GM18526 (cell line): ENCODE results near the gene C1orf174.
A peak's percentile ranks its signal among the peaks of the same experiment; 100 is the strongest.

Experiments used
- POLR2A ChIP-seq: IDR thresholded peaks from 3 replicates; pipeline ENCODE4 v1.6.1; 2011; ENCODE audit not compliant: insufficient read length; ENCODE audit errors: extremely low read depth

C1orf174 gene

GRCh38 chr1:3900150-3900968, at the start of gene C1orf174:
C1orf174 (minus strand) TSS chr1:3900272; CDS start chr1:3900186, 86 bp downstream.
- peak; percentile 58 for TF ChIP-seq POLR2A

DNA sequence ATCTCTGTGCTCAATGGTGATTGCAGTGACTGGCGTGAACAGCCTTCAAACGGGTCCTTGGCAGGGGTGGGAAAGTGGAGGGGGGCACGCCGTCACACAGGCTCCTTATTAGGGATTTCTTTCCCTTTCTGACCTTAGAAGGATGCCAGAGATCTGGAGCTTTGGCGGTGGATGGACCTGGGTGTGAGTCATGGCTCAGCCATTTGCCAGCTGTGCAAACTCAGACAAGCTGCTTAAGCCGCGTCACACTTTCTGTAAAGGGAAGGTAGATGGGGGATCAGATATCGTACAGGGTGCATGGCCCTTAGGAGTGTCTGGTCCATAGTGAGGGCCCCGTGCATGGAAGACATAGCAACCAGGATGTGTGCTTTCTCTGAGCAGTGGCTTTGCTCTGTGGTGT, 48.3 kb upstream of the C1orf174 start:
- no peak for TF ChIP-seq POLR2A

- TF ChIP-seq POLR2A, result no peak
Measured at GRCh38 chr1:3945916-3946840, 46.1 kb upstream of the C1orf174 start.

DNA sequence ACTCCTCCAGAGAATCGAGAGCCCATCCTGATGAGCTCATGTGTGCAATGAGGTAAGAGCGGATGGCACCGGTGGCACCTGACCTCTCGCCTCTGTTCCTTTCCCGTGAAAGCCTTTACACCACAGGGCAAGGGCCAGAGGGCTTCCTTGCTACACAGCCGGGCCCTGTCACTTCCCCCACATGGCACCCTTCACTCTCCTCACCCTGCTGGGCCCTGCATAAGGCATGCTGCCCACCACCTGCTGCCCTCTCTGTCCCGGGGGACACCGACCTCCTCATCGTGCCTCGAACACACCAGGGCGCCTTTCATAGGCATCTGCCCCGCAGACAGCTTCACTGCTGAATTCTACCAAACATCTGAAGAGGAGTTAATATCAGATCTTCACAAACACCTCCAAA, 45.1 kb upstream of the C1orf174 start:
- TF ChIP-seq POLR2A, result no peak

DNA sequence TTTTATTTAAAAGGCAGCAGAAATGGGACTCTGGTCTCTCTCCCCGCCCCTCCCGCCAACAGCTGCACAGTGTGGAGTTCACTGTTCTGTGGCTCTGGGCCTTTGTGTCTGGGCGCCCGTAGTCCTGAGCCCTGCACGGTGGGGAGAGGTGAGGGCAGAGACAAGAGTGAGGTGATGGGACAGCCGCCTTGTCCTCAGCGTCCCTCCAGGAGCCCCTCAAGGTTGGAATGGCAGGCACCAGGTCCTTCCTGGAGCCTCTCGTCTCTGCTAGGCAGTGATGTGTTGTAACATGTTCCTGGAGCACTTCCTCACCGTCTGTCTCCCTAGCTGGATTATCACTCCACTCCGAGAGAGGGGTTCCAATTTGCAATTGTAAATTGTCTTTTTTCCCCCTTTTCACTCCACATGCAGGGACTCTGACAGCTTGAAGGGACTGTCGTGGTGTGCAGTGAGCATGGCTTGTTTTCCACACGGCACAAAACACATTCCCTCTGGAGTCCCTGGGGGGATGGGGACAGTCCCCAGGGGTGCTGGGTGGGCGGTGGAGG, 44.6 kb upstream of the C1orf174 start:
- no peak for TF ChIP-seq POLR2A

- no peak for TF ChIP-seq POLR2A
Measured at GRCh38 chr1:3943806-3944577, 43.9 kb upstream of the C1orf174 start.

DNA sequence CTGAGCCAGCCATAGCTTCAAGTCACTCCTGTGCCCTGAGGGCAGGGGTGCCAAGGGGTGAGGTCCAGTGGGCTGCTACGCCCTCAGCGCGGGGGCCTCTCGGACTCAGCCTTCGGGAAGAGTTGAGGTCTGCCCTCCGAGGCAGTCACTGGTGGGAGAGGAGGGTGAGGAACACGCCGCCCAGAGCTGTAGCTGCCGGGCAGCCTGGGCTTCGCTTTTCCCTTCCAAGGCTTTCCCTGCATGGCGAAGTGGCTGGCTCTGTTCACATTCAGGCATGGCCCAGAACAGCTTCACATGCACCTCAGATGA, 43.0 kb upstream of the C1orf174 start:
- TF ChIP-seq POLR2A, result no peak

DNA sequence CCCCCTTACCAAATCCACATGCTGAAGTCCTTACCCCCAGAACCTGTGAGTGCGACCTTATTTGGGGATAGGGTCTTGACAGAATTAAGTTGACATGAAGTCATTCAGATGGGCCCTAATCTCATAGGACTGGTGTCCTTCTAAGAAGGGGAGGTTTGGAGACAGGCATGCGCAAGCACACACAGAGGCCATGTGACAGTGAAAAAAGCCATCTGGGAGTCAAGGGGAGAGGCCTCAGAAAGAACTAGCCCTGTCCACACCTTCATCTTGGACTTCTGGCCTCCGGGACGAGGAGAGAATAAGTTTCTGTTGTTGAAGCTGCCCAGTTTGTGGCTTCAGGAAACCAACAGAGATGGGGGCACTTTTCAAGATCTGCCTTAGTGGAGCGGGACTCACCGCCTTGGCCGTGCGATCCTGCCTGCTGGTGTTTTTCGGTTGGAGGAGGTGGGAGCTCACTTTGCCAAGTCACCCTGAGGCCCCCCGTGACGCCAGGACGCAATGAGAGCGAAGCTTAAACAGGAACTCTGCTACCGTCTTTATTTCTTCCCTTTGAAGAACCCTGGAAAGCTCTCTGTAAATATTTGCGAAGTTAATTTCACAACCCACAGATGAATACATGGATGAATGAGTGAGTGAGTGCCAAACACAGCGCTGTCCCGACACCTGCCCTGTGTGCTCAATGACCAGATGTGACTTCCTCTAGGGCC, 42.5 kb upstream of the C1orf174 start:
- no peak for TF ChIP-seq POLR2A

- no peak for TF ChIP-seq POLR2A
Measured at GRCh38 chr1:3940754-3941345, 40.8 kb upstream of the C1orf174 start.

DNA sequence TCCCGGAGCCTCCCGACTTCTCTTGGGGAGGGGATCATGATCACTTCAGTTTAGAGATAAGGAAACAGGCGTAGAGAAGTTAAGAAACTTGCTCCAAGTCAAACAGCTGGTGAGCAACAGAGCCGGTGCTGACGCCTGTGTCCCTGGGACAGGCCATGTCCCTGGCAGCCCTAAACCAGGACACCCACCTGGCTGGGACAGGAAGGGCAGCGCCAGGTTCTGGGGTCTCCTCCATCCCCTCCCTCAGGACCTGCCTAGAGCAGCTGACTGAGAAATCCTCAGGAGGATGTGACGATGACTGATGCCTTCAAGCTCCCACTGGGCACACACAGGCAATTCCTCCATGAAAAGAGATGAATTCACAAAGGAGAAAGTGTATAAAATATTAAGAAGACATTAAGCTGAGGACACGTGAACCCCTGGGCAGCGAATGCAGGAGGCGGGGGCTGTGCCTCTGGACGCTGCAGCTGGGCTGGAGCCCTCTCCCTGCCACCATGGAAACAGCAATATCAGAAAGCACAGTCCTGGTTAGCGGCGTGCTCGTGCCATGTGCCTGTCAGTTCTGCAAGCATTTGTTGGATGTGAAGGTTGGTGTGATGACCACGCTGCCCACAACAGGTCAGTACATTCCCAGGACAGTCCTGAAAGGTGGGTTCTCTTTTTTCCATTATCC, 40.1 kb upstream of the C1orf174 start:
- TF ChIP-seq POLR2A, result no peak

GRCh38 chr1:3939242-3940080, 39.4 kb upstream of the C1orf174 start:
- no peak for TF ChIP-seq POLR2A

DNA sequence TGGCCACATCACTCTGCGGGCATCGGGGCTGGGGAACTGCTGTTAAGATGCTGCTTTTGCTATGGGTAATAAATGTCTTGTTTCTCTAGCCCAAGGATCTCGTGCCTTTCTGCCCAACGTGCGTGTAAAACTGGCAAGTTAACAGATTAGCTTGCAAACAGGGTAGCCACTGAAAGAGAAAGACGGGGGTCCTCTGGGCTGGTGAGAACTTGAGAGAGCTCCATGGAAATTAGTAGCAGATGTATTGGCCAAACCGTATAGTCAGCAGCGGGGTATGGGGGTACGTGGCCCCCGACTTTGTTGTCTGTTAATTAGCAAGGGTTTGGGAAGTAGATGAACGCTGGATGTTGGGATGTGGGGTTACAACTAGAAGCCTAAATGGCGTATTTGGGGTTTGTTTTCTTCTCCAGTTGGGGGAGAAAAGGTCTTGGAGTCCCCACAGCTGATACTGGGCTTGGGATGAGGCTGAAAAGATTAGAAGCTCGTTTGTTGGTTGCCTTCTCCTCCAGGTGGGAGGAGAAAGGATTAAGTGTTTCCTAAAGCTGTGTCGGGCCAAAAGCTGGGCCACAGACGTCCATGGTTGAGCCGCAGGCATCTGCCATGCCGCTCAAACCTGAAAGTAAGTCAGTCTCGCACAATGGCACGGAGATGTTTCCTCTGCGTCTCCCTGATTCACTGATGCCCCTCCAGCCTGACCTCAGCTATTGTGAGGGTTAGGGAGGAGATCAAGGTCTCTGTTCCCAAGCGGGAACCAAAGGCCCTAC, 32.3 kb upstream of the C1orf174 start:
- TF ChIP-seq POLR2A, result no peak
